H1 (cell line): ENCODE data around the gene GAS6. TPM values are rescaled to one million over a fixed set of nuclear protein-coding genes. Genes with fewer than 3 reads are reported as not detected.

ENCODE experiments used
- CTCF ChIA-PET: fragments of 300-600 bp; sonication (Branson Sonifier 250); formaldehyde crosslinking; loops from one replicate; lab custom pipeline; 2021; ENCODE audit not compliant: partially characterized antibody; lab: Charles Lee
- POLR2A ChIA-PET: fragments of 300-600 bp; sonication (Branson Sonifier 250); formaldehyde crosslinking; loops from one replicate; lab custom pipeline; 2021; ENCODE audit warnings: inconsistent platforms; ENCODE audit not compliant: partially characterized antibody; lab: Charles Lee
- DNase-seq, 2 experiments: peaks; one replicate each; pipeline versions ENCODE4 v3.0.0 to v3.0.0-alpha.2; 2010 to 2022; ENCODE audit warnings: low spot score in 2 of 2, low read depth in 1 of 2, mixed read lengths in 1 of 2
- FAIRE-seq: peaks from 2 replicates; lab custom pipeline; 2011; peaks lifted over from hg19 to GRCh38; lab: Jason Lieb, UNC
- H2AFZ ChIP-seq: 2 replicates; pipeline ENCODE4 v1.8.1; 2012; ENCODE audit warnings: low read length, inconsistent platforms
- H2AK5ac ChIP-seq: 2 replicates; pipeline ENCODE4 v1.6.1; 2013; ENCODE audit warnings: low read depth, low read length
- H2BK120ac ChIP-seq: replicated peaks from 2 replicates; pipeline ENCODE3; 2013; ENCODE audit warnings: low read depth, low read length, inconsistent platforms
- H2BK12ac ChIP-seq: 2 replicates; pipeline ENCODE4 v1.6.1; 2013; ENCODE audit warnings: low read depth, low read length
- H2BK15ac ChIP-seq: 2 replicates; pipeline ENCODE4 v1.6.1; 2013; ENCODE audit warnings: low read length
- H2BK20ac ChIP-seq: 2 replicates; pipeline ENCODE4 v1.6.1; 2013; ENCODE audit warnings: low read length
- H2BK5ac ChIP-seq: 2 replicates; pipeline ENCODE4 v1.6.1; 2013; ENCODE audit warnings: low read depth, low read length
- H3K14ac ChIP-seq: 2 replicates; pipeline ENCODE4 v1.6.1; 2013; ENCODE audit warnings: inconsistent platforms; ENCODE audit not compliant: insufficient read length
- H3K18ac ChIP-seq: 2 replicates; pipeline ENCODE4 v1.6.1; 2013; ENCODE audit warnings: low read length; ENCODE audit errors: extremely low read depth
- H3K23ac ChIP-seq: 2 replicates; pipeline ENCODE4 v1.6.1; 2013; ENCODE audit warnings: inconsistent platforms; ENCODE audit not compliant: insufficient read length
- H3K23me2 ChIP-seq: 2 replicates; pipeline ENCODE4 v1.6.1; 2013; ENCODE audit warnings: low read depth, low read length
- H3K27ac ChIP-seq: 2 replicates; pipeline ENCODE4 v1.6.1; 2011; ENCODE audit warnings: low read depth, low read length, inconsistent platforms
- H3K27me3 ChIP-seq, 4 experiments: replicated peaks in 1 of 4; 1 replicate in 1 of 4; 2 replicates in 3 of 4; pipeline versions ENCODE4 v1.6.1 to v1.8.1; 2011 to 2013; ENCODE audit warnings: low read length in 3 of 4, mild to moderate bottlenecking in 3 of 4, inconsistent platforms in 2 of 4, mixed read lengths in 2 of 4, moderate library complexity in 1 of 4; ENCODE audit not compliant: control insufficient read depth in 3 of 4, insufficient read depth in 3 of 4; ENCODE audit errors: extremely low read depth in 1 of 4
- H3K36me3 ChIP-seq, 4 experiments: 2 replicates each; pipeline versions ENCODE4 v1.6.1 to v1.8.1; 2011 to 2013; ENCODE audit warnings: mild to moderate bottlenecking in 4 of 4, low read length in 3 of 4, moderate library complexity in 2 of 4, control low read depth in 1 of 4, inconsistent platforms in 1 of 4; ENCODE audit not compliant: insufficient read depth in 4 of 4, control insufficient read depth in 2 of 4
- H3K4ac ChIP-seq: replicated peaks from 2 replicates; pipeline ENCODE3; 2013; ENCODE audit warnings: low read length, low read depth, mixed read lengths, inconsistent platforms; ENCODE audit not compliant: insufficient read length
- H3K4me1 ChIP-seq, 4 experiments: replicated peaks in 1 of 4; 1 replicate in 1 of 4; 2 replicates in 3 of 4; pipeline versions ENCODE4 v1.6.1 to v1.8.1; 2011 to 2013; ENCODE audit warnings: low read length in 3 of 4, inconsistent platforms in 2 of 4, mixed read lengths in 1 of 4; ENCODE audit not compliant: insufficient read depth in 4 of 4, control insufficient read depth in 3 of 4
- H3K4me2 ChIP-seq, 2 experiments: 2 replicates each; pipeline versions ENCODE4 v1.6.1 to v1.8.1; 2011 to 2013; ENCODE audit warnings: low read depth in 2 of 2, low read length in 2 of 2, control low read depth in 1 of 2, inconsistent platforms in 1 of 2, mild to moderate bottlenecking in 1 of 2; ENCODE audit not compliant: insufficient read depth in 1 of 2
- H3K4me3 ChIP-seq, 4 experiments: fragments of 200-600, 300-600 bp in 1 of 4; sonication (generic), shearing (Covaris generic), sonication (Bioruptor Twin) in 1 of 4; 2 replicates each; pipeline versions ENCODE4 v1.5.1 to v1.8.1; 2011 to 2016; ENCODE audit warnings: low read length in 4 of 4, low read depth in 3 of 4, control low read depth in 2 of 4, inconsistent platforms in 2 of 4, mild to moderate bottlenecking in 2 of 4, mixed read lengths in 1 of 4, moderate library complexity in 1 of 4; ENCODE audit not compliant: insufficient read depth in 2 of 4; ENCODE audit errors: extremely low read depth in 1 of 4
- H3K56ac ChIP-seq: replicated peaks from 2 replicates; pipeline ENCODE3; 2013; ENCODE audit warnings: low read depth, mild to moderate bottlenecking, mixed read lengths, low read length, inconsistent platforms; ENCODE audit not compliant: insufficient read length
- H3K79me1 ChIP-seq: 2 replicates; pipeline ENCODE4 v1.6.1; 2013; ENCODE audit warnings: low read depth, low read length, control low read depth
- H3K79me2 ChIP-seq, 2 experiments: 2 replicates each; pipeline versions ENCODE4 v1.6.1 to v1.8.1; 2012 to 2013; ENCODE audit warnings: low read length in 2 of 2, mild to moderate bottlenecking in 2 of 2, inconsistent platforms in 1 of 2; ENCODE audit not compliant: insufficient read depth in 2 of 2, control insufficient read depth in 1 of 2
- H3K9ac ChIP-seq, 4 experiments: replicated peaks in 1 of 4; 1 replicate in 1 of 4; 2 replicates in 3 of 4; pipeline versions ENCODE4 v1.6.1 to v1.8.1; 2011 to 2013; ENCODE audit warnings: low read depth in 3 of 4, low read length in 3 of 4, control low read depth in 2 of 4, mild to moderate bottlenecking in 2 of 4, moderate library complexity in 2 of 4, inconsistent platforms in 1 of 4; ENCODE audit errors: extremely low read depth in 1 of 4
- H3K9me3 ChIP-seq, 2 experiments: 2 replicates each; pipeline versions ENCODE4 v1.6.1 to v1.8.1; 2012 to 2013; ENCODE audit warnings: mild to moderate bottlenecking in 2 of 2, moderate library complexity in 2 of 2, control low read depth in 1 of 2, inconsistent platforms in 1 of 2, low read depth in 1 of 2, low read length in 1 of 2, mixed read lengths in 1 of 2; ENCODE audit not compliant: insufficient read depth in 2 of 2
- H4K20me1 ChIP-seq, 2 experiments: replicated peaks in 1 of 2; 2 replicates each; pipeline versions ENCODE3 to v1.8.1; 2011 to 2013; ENCODE audit warnings: inconsistent platforms in 2 of 2, low read length in 2 of 2, mild to moderate bottlenecking in 1 of 2; ENCODE audit not compliant: insufficient read depth in 2 of 2, control insufficient read depth in 1 of 2
- H4K5ac ChIP-seq: 2 replicates; pipeline ENCODE4 v1.6.1; 2013; ENCODE audit warnings: low read length, low read depth, mixed read lengths, inconsistent platforms; ENCODE audit not compliant: insufficient read length
- H4K8ac ChIP-seq: 2 replicates; pipeline ENCODE4 v1.8.0; 2013; ENCODE audit warnings: mild to moderate bottlenecking, moderate library complexity, low read length, inconsistent platforms; ENCODE audit not compliant: insufficient read depth; ENCODE audit errors: extremely low read depth
- H4K91ac ChIP-seq: replicated peaks from 2 replicates; pipeline ENCODE3; 2013; ENCODE audit warnings: low read length, mixed read lengths, inconsistent platforms; ENCODE audit not compliant: insufficient read length
- BRCA1 ChIP-seq: IDR thresholded peaks from 2 replicates; pipeline ENCODE4 v1.6.1; 2012; ENCODE audit warnings: low read depth, low read length, improper control_type of control experiment
- CEBPB ChIP-seq: IDR thresholded peaks from 2 replicates; pipeline ENCODE4 v1.6.1; 2012; ENCODE audit warnings: low read depth, low read length
- E2F6 ChIP-seq: IDR thresholded peaks from 2 replicates; pipeline ENCODE4 v1.6.1; 2012; ENCODE audit warnings: inconsistent platforms
- HDAC6 ChIP-seq: IDR thresholded peaks from one replicate; pipeline ENCODE4 v1.7.1; 2012; ENCODE audit warnings: low read depth, mild to moderate bottlenecking, inconsistent platforms, low read length, moderate library complexity
- KDM4A ChIP-seq: IDR thresholded peaks from one replicate; pipeline ENCODE4 v1.7.1; 2012; ENCODE audit warnings: low read depth, mild to moderate bottlenecking, moderate library complexity, low read length, inconsistent platforms; ENCODE audit not compliant: severe bottlenecking
- RAD21 ChIP-seq, 2 experiments: IDR thresholded peaks in 1 of 2; conservative IDR thresholded peaks in 1 of 2; 2 replicates each; pipeline ENCODE4 v1.6.1; 2011; ENCODE audit warnings: low read depth in 2 of 2, low read length in 2 of 2, improper control_type of control experiment in 1 of 2, inconsistent platforms in 1 of 2, mild to moderate bottlenecking in 1 of 2, moderate library complexity in 1 of 2
- RNF2 ChIP-seq: fragments of 200-900, 300-1000 bp; sonication (generic); IDR thresholded peaks from 2 replicates; pipeline ENCODE4 v1.7.1; 2016; ENCODE audit warnings: borderline replicate concordance, low read depth, mild to moderate bottlenecking, antibody characterized with exemption, low read length; ENCODE audit not compliant: poor library complexity, severe bottlenecking; ENCODE audit errors: missing control alignments
- SP1 ChIP-seq: IDR thresholded peaks from 2 replicates; pipeline ENCODE4 v1.6.1; 2011; ENCODE audit warnings: low read depth, low read length
- SP4 ChIP-seq: IDR thresholded peaks from 2 replicates; pipeline ENCODE4 v1.6.1; 2012; ENCODE audit warnings: low read length, inconsistent platforms
- YY1 ChIP-seq: IDR thresholded peaks from 2 replicates; pipeline ENCODE4 v1.6.1; 2011; ENCODE audit warnings: low read depth, mild to moderate bottlenecking, low read length
- ZNF274 ChIP-seq: IDR thresholded peaks from 2 replicates; pipeline ENCODE4 v1.7.0; 2012; ENCODE audit warnings: low read length, borderline replicate concordance; ENCODE audit errors: extremely low read depth
- WGBS, 2 experiments: shearing (Covaris generic) in 1 of 2; methylation state at CpG; one replicate each; pipeline versions ENCODE4 v1.1.6 to v1.1.7; 2013 to 2015; ENCODE audit warnings: low lambda C conversion rate in 2 of 2, mixed read lengths in 2 of 2, inconsistent platforms in 1 of 2, low coverage in 1 of 2, missing lambda C conversion rate in 1 of 2; ENCODE audit not compliant: insufficient replicate concordance in 2 of 2, insufficient coverage in 1 of 2, insufficient read length in 1 of 2; ENCODE audit errors: extremely low coverage in 1 of 2, missing lambda C conversion rate in 1 of 2; 5-methylcytosine and 5-hydroxymethylcytosine counted together
- polyA plus RNA-seq, 7 experiments: library from polyadenylated mRNA; depleted of rRNA in 3 of 7; stranded (reverse) in 5 of 7; unstranded in 2 of 7; fragments of >200 nt in 5 of 7; fragments of 200-250 nt in 2 of 7; gene quantifications; 1 replicate in 5 of 7; 2 replicates in 1 of 7; 4 replicates in 1 of 7; pipeline versions ENCODE4 v1.2.1 to v1.2.3, GENCODE V29; 2011 to 2013; ENCODE audit warnings: missing spikeins in 2 of 7, mixed read lengths in 2 of 7
- total RNA-seq: library from RNA; stranded (reverse); fragmentation: NEBNext Ultra II Directional; extraction: Animal tissue kit (Norgen Biotek cat#: 25700); gene quantifications from 2 replicates; pipeline ENCODE4 v1.2.1, GENCODE V29; 2021
- TF ChIP-seq, protein P1 (sequence below): IDR thresholded peaks from 2 replicates; pipeline ENCODE4 v1.6.1; 2011; ENCODE audit warnings: low read length, improper control_type of control experiment

Gene GAS6
- total and polyA plus RNA-seq, 2 of the 8 experiments (the other 6 are each of a cell fraction or from before 2014, with no cell fraction given) = 18.6 to 31.0 TPM

DNA sequence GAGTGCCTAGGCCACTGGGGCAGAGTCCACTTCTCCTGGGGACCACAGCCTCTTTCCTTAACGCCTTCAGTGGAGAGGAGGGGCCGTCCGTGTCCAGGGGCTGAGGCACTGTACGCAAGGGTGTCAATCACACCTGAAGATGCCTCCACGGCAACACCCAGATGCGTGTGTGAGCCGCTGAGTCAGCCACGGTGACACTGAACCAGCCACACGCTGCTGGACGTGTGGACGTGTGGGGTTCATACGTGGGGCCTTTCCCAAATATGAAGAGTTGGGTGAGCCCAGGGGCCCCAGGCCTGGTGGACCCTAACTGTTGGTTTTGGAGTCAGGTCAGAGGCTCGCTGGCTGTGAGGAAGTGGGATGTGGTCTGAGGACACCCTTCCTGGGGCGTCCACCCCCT lies 53.2 kb downstream of the GAS6 start:
- no peaks in the 10 kb centered on the region for H3K79me1 ChIP-seq
- 0 out of 2 replicates have a peak overlapping the region, but pooled peaks have one; percentile 10 for H2BK20ac ChIP-seq
- H3K4me1 ChIP-seq = no peaks in the 10 kb centered on the region
- no peak overlapping the region for H3K4ac ChIP-seq
- H3K56ac ChIP-seq = no peak overlapping the region
- H2BK5ac ChIP-seq = no peak overlapping the region
- H4K91ac ChIP-seq = no peak overlapping the region
- no peak overlapping the region for H3K23ac ChIP-seq
- FAIRE-seq (no peak), DNase-seq (no peak)
- H3K9ac ChIP-seq = no peak overlapping the region
- no peak overlapping the region for H2BK120ac ChIP-seq
- H3K27ac ChIP-seq = no peak overlapping the region
- peaks cover 0 to 2% of the 10 kb centered on the region in 2 experiments for H4K20me1 ChIP-seq
- no peaks in the 10 kb centered on the region for H3K79me2 ChIP-seq
- WGBS, 2 experiments = 89% methylated on average over 14 of the region's 14 CpGs; no CpG with 5 or more reads in 1 of the 2 experiments
- H2BK12ac ChIP-seq = 0 out of 2 replicates have a peak overlapping the region, but pooled peaks have one; percentile 27
- POLR2A ChIA-PET = no interaction called here
- no peak overlapping the region for H3K4me3 ChIP-seq
- H3K18ac ChIP-seq = no peak overlapping the region
- H3K14ac ChIP-seq = no peak overlapping the region
- H2AFZ ChIP-seq = no peak overlapping the region
- H4K5ac ChIP-seq = no peak overlapping the region
- peaks cover 6 to 8% of the 10 kb centered on the region in 2 experiments; a peak in 2 of 4 replicates for H3K9me3 ChIP-seq
- H3K27me3 ChIP-seq = no peaks in the 10 kb centered on the region
- no peak overlapping the region for H2AK5ac ChIP-seq
- H3K4me2 ChIP-seq = no peak overlapping the region
- no peak overlapping the region for H4K8ac ChIP-seq
- H3K23me2 ChIP-seq = no peaks in the 10 kb centered on the region
- CTCF ChIA-PET = interaction anchor here (1.4 kb wide), 1 partner anchor 12 kb away, joined by 3 read pairs; no protein-coding TSS in a partner anchor
- H2BK15ac ChIP-seq = peak overlapping the region; percentile 61; the same call in 1 of the 2 replicates
- H3K36me3 ChIP-seq = no peaks in the 10 kb centered on the region
- TF ChIP-seq KDM4A (no peak), RAD21 (IDR thresholded peaks at IDR 0.05 in 1 of 2, conservative IDR thresholded peaks at IDR 0.05 in 1 of 2; ENCODE audit: low read depth in 2 of 2, low read length in 2 of 2) (no peak), SP4 (no peak), BRCA1 (no peak), CEBPB (no peak), ZNF274 (no peak), YY1 (no peak), E2F6 (no peak), RNF2 (no peak), SP1 (no peak), HDAC6 (no peak)
- TF ChIP-seq, protein P1, sequence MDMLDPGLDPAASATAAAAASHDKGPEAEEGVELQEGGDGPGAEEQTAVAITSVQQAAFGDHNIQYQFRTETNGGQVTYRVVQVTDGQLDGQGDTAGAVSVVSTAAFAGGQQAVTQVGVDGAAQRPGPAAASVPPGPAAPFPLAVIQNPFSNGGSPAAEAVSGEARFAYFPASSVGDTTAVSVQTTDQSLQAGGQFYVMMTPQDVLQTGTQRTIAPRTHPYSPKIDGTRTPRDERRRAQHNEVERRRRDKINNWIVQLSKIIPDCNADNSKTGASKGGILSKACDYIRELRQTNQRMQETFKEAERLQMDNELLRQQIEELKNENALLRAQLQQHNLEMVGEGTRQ = no peak
